CD14-positive monocyte (primary cell): ENCODE results near the gene FASTK. TPM values are rescaled to one million over a fixed set of nuclear protein-coding genes. Genes with fewer than 3 reads are reported as not detected.

Source experiments
- DNase-seq, 3 donors: peaks; one replicate each; pipeline ENCODE4 v3.0.0-alpha.2; 2011 to 2022
- H2AFZ ChIP-seq: 2 replicates; pipeline ENCODE4 v1.6.0; 2012; ENCODE audit warnings: mild to moderate bottlenecking, low read depth, low read length, inconsistent platforms; ENCODE audit not compliant: insufficient read depth, poor library complexity, severe bottlenecking
- H3K27ac ChIP-seq, 2 donors: 1 replicate in 1 of 2; 2 replicates in 1 of 2; pipeline ENCODE4 v1.5.1; 2012 to 2013; ENCODE audit warnings: low read length in 2 of 2, control low read depth in 1 of 2, inconsistent platforms in 1 of 2, low read depth in 1 of 2, mild to moderate bottlenecking in 1 of 2
- H3K27me3 ChIP-seq, 2 donors: one replicate each; pipeline versions ENCODE4 v1.6.0 to v1.6.1; 2011 to 2013; ENCODE audit warnings: low read length in 2 of 2; ENCODE audit not compliant: control insufficient read depth in 2 of 2, insufficient read depth in 2 of 2
- H3K36me3 ChIP-seq, 2 donors: replicated peaks in 1 of 2; 1 replicate in 1 of 2; 2 replicates in 1 of 2; pipeline versions ENCODE4 v1.5.1 to v1.6.1; 2012 to 2013; ENCODE audit warnings: low read length in 2 of 2, control low read depth in 1 of 2, inconsistent platforms in 1 of 2, mild to moderate bottlenecking in 1 of 2; ENCODE audit not compliant: insufficient read depth in 2 of 2, control insufficient read depth in 1 of 2
- H3K4me1 ChIP-seq, 2 donors: 1 replicate in 1 of 2; 2 replicates in 1 of 2; pipeline versions ENCODE4 v1.5.1 to v1.6.1; 2012 to 2013; ENCODE audit warnings: low read length in 2 of 2, control low read depth in 1 of 2, inconsistent platforms in 1 of 2, mild to moderate bottlenecking in 1 of 2, moderate library complexity in 1 of 2; ENCODE audit not compliant: insufficient read depth in 2 of 2, control insufficient read depth in 1 of 2
- H3K4me2 ChIP-seq: replicated peaks from 2 replicates; pipeline ENCODE3; 2012; ENCODE audit warnings: low read length, moderate library complexity, mild to moderate bottlenecking; ENCODE audit not compliant: poor library complexity, severe bottlenecking; ENCODE audit errors: extremely low read depth
- H3K4me3 ChIP-seq, 3 experiments: fragments of 200-600 bp in 1 of 3; sonication (generic) in 1 of 3; replicated peaks in 1 of 3; 1 replicate in 2 of 3; 2 replicates in 1 of 3; pipeline ENCODE4 v1.5.1; 2011 to 2013; ENCODE audit warnings: low read length in 3 of 3, mild to moderate bottlenecking in 3 of 3, control low read depth in 2 of 3, low read depth in 2 of 3, inconsistent platforms in 1 of 3, moderate library complexity in 1 of 3
- H3K79me2 ChIP-seq: 2 replicates; pipeline ENCODE4 v1.6.0; 2012; ENCODE audit warnings: mild to moderate bottlenecking, control low read depth, inconsistent platforms, low read length, moderate library complexity; ENCODE audit not compliant: insufficient read depth
- H3K9ac ChIP-seq: 2 replicates; pipeline ENCODE4 v1.6.0; 2017; ENCODE audit warnings: low read length, mild to moderate bottlenecking; ENCODE audit not compliant: insufficient read depth, poor library complexity, severe bottlenecking
- H3K9me3 ChIP-seq, 2 donors: replicated peaks in 1 of 2; 1 replicate in 1 of 2; 2 replicates in 1 of 2; pipeline versions ENCODE4 v1.5.1 to v1.6.1; 2012 to 2013; ENCODE audit warnings: low read length in 2 of 2, control low read depth in 1 of 2; ENCODE audit not compliant: control insufficient read depth in 1 of 2, insufficient read depth in 1 of 2
- H4K20me1 ChIP-seq: 2 replicates; pipeline ENCODE4 v1.6.0; 2012; ENCODE audit warnings: mild to moderate bottlenecking, low read length, control low read depth, moderate library complexity; ENCODE audit not compliant: insufficient read depth
- H3K27ac Mint-ChIP-seq, 7 donors: one replicate each; pipeline ENCODE4 v1.8.0; 2020; ENCODE audit warnings: mild to moderate bottlenecking in 7 of 7, mixed read lengths in 7 of 7, moderate library complexity in 6 of 7, inconsistent platforms in 2 of 7
- H3K27me3 Mint-ChIP-seq, 3 donors: one replicate each; pipeline ENCODE4 v1.8.0; 2021 to 2022; ENCODE audit warnings: low read depth in 3 of 3, mild to moderate bottlenecking in 3 of 3, mixed read lengths in 3 of 3, moderate library complexity in 3 of 3, inconsistent platforms in 1 of 3
- H3K36me3 Mint-ChIP-seq, 2 donors: one replicate each; pipeline ENCODE4 v1.8.0; 2020; ENCODE audit warnings: mixed read lengths in 2 of 2, inconsistent platforms in 1 of 2, mild to moderate bottlenecking in 1 of 2
- H3K4me1 Mint-ChIP-seq: one replicate; pipeline ENCODE4 v1.8.0; 2020; ENCODE audit warnings: mild to moderate bottlenecking, mixed read lengths
- H3K4me3 Mint-ChIP-seq, 2 donors: one replicate each; pipeline ENCODE4 v1.8.0; 2020; ENCODE audit warnings: mild to moderate bottlenecking in 2 of 2, mixed read lengths in 2 of 2, moderate library complexity in 1 of 2
- H3K9me3 Mint-ChIP-seq, 7 donors: one replicate each; pipeline ENCODE4 v1.8.0; 2020 to 2022; ENCODE audit warnings: mixed read lengths in 7 of 7, mild to moderate bottlenecking in 6 of 7, moderate library complexity in 6 of 7, inconsistent platforms in 2 of 7
- CTCF ChIP-seq: fragments of 200-600 bp; IDR thresholded peaks from one replicate; pipeline ENCODE4 v1.8.0; 2022; ENCODE audit warnings: antibody characterized with exemption, mild to moderate bottlenecking
- WGBS: methylation state at CpG from one replicate; pipeline ENCODE4 v1.1.5; 2013; ENCODE audit warnings: missing lambda C conversion rate; ENCODE audit not compliant: insufficient coverage; 5-methylcytosine and 5-hydroxymethylcytosine counted together
- intact Hi-C, 2 donors: fragments of 100-400 bp; cut with micrococcal nuclease; formaldehyde crosslinking; loops; one replicate each; pipeline versions ENCODE4 v1.15.0 to v1.15.1; 2023
- polyA plus RNA-seq, 3 donors: library from polyadenylated mRNA; depleted of rRNA in 1 of 3; unstranded in 2 of 3; stranded (reverse) in 1 of 3; fragments of 300-500 nt in 2 of 3; fragments of >200 nt in 1 of 3; fragmentation: Illumina TruSeq in 2 of 3; gene quantifications; 1 replicate in 2 of 3; 2 replicates in 1 of 3; pipeline ENCODE4 v1.2.3, GENCODE V29; 2012 to 2021

Gene FASTK
- polyA plus RNA-seq, 3 donors: 34.7 to 110 (median 38.6) TPM

DNA sequence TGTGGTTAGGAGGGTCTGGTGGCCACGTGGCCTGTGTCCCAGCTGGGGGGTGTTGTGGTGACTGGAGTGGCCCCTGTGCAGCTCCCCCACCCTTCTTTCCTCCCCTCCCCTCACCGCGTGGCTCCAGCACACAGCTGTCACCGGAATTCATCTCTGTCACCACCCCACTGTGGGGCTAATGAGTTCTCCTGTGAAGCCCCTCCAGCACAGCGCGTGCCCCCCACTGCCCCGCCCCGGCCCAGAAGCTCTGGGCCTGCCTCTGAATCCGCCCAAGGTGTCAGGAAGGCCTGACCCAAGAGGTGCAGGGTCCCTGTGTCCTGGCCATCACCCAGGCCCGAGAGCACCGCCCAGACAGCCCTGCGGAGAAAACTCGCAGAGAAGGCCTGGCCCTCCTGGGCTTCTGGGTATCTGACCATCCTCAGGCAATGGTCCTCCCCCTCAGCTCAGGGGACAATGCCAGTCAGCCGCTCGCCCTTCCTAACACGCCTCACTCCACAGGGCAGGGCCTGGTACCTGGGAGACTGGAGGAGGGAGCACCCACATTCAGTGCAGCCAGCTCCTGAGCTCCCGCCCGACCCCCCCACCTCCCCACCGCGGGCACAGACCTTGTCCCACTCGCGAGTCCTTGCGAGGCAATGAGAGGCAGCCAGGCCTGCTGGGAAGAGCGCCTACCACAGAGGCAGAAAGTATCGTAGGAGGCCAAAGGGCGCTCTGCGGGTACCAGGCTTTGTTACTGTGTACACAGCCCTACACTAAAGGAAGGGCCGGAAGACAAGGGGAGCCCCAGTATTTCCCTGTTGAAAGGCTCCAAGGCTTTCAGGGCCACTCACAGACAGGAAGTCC lies 48.7 kb upstream of the FASTK start:
- Histone ChIP-seq H3K79me2 (no peaks in the 10 kb centered on the region), H4K20me1 (peaks cover 47% of the 10 kb centered on the region), H3K4me2 (no peak overlapping the region), H3K4me1 (no peaks in the 10 kb centered on the region), H3K36me3 (peaks cover 41 to 87% of the 10 kb centered on the region in 2 donors), H2AFZ (no peak overlapping the region), H3K27me3 (no peaks in the 10 kb centered on the region), H3K9me3 (no peaks in the 10 kb centered on the region), H3K9ac (no peak overlapping the region), H3K27ac (no peak overlapping the region), H3K4me3 (no peak overlapping the region)
- no peaks in the 10 kb centered on the region for H3K9me3 Mint-ChIP-seq
- no peak for TF ChIP-seq CTCF
- peaks cover 2 to 12% (median 3%) of the 10 kb centered on the region in 3 donors for H3K27me3 Mint-ChIP-seq
- DNase-seq: no peak
- H3K4me3 Mint-ChIP-seq: no peak overlapping the region
- intact Hi-C loops: no loop called here
- 92% methylated on average over 17 of the region's 28 CpGs for WGBS
- H3K4me1 Mint-ChIP-seq: no peaks in the 10 kb centered on the region
- no peak overlapping the region for H3K27ac Mint-ChIP-seq
- peaks cover 57 to 70% of the 10 kb centered on the region in 2 donors for H3K36me3 Mint-ChIP-seq

DNA sequence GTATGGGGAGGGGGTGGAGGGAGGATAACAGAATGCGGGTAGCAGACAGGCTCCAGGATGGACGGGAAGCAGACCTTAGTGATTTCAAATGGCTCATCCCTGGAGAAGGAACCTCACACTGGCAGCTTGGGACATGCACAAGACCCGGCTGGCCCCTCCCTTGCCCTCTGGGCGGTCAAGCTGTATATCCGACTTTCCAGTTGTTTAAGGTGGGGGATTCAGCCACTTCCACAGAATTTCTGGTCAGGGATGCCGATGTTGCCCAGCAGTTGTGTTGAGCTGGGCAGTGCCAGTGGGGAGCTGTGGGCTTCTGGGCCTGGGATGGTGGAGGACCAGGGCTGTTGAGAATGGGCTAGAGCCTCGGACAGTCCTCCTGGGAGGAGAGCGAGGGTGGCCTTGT lies 48.1 kb upstream of the FASTK start:
- Mint-ChIP-seq H3K36me3 (peaks cover 58 to 71% of the 10 kb centered on the region in 2 donors), H3K27ac (no peak overlapping the region), H3K4me3 (no peak overlapping the region), H3K9me3 (no peaks in the 10 kb centered on the region), H3K4me1 (no peaks in the 10 kb centered on the region), H3K27me3 (peaks cover 2 to 12% (median 3%) of the 10 kb centered on the region in 3 donors)
- Histone ChIP-seq H3K9ac (no peak overlapping the region), H2AFZ (no peak overlapping the region), H3K9me3 (no peaks in the 10 kb centered on the region), H4K20me1 (peaks cover 53% of the 10 kb centered on the region), H3K27me3 (no peaks in the 10 kb centered on the region), H3K4me1 (no peaks in the 10 kb centered on the region), H3K36me3 (peaks cover 39 to 87% of the 10 kb centered on the region in 2 donors), H3K4me3 (no peak overlapping the region), H3K79me2 (no peaks in the 10 kb centered on the region), H3K27ac (no peak overlapping the region), H3K4me2 (no peak overlapping the region)
- DNase-seq: no peak
- TF ChIP-seq CTCF: no peak
- 78% methylated on average over 7 of the region's 8 CpGs for WGBS
- intact Hi-C loops: no loop called here
